Measurements from ENCODE around the gene TOX3. TPM values are rescaled to one million over a fixed set of nuclear protein-coding genes. Genes with fewer than 3 reads are reported as not detected.

The TOX3 gene
- total and polyA plus RNA-seq, 2 of the 8 experiments (the other 6 are each of a cell fraction or from before 2014, with no cell fraction given), result 16.7 to 31.2 TPM

DNA sequence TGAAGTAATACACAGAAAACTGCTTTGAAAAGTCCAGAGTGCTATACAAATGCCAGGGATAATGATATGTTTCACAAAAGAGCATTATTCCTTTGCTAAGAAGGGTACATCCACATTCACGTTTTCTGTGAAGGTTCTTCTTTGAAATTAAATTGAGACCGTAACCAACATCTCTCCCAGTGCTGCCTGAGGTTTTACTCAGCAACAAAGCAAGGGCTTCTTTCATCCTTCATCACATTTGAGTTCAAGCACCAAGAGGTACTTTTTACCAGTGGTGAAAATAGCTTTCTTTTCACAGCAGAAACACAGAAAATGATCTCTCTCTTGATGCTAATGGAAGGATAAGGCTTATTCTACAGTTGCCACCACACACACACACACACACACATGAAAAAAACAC lies 113.3 kb downstream of the TOX3 start (continued):
- TF ChIP-seq, protein P1, sequence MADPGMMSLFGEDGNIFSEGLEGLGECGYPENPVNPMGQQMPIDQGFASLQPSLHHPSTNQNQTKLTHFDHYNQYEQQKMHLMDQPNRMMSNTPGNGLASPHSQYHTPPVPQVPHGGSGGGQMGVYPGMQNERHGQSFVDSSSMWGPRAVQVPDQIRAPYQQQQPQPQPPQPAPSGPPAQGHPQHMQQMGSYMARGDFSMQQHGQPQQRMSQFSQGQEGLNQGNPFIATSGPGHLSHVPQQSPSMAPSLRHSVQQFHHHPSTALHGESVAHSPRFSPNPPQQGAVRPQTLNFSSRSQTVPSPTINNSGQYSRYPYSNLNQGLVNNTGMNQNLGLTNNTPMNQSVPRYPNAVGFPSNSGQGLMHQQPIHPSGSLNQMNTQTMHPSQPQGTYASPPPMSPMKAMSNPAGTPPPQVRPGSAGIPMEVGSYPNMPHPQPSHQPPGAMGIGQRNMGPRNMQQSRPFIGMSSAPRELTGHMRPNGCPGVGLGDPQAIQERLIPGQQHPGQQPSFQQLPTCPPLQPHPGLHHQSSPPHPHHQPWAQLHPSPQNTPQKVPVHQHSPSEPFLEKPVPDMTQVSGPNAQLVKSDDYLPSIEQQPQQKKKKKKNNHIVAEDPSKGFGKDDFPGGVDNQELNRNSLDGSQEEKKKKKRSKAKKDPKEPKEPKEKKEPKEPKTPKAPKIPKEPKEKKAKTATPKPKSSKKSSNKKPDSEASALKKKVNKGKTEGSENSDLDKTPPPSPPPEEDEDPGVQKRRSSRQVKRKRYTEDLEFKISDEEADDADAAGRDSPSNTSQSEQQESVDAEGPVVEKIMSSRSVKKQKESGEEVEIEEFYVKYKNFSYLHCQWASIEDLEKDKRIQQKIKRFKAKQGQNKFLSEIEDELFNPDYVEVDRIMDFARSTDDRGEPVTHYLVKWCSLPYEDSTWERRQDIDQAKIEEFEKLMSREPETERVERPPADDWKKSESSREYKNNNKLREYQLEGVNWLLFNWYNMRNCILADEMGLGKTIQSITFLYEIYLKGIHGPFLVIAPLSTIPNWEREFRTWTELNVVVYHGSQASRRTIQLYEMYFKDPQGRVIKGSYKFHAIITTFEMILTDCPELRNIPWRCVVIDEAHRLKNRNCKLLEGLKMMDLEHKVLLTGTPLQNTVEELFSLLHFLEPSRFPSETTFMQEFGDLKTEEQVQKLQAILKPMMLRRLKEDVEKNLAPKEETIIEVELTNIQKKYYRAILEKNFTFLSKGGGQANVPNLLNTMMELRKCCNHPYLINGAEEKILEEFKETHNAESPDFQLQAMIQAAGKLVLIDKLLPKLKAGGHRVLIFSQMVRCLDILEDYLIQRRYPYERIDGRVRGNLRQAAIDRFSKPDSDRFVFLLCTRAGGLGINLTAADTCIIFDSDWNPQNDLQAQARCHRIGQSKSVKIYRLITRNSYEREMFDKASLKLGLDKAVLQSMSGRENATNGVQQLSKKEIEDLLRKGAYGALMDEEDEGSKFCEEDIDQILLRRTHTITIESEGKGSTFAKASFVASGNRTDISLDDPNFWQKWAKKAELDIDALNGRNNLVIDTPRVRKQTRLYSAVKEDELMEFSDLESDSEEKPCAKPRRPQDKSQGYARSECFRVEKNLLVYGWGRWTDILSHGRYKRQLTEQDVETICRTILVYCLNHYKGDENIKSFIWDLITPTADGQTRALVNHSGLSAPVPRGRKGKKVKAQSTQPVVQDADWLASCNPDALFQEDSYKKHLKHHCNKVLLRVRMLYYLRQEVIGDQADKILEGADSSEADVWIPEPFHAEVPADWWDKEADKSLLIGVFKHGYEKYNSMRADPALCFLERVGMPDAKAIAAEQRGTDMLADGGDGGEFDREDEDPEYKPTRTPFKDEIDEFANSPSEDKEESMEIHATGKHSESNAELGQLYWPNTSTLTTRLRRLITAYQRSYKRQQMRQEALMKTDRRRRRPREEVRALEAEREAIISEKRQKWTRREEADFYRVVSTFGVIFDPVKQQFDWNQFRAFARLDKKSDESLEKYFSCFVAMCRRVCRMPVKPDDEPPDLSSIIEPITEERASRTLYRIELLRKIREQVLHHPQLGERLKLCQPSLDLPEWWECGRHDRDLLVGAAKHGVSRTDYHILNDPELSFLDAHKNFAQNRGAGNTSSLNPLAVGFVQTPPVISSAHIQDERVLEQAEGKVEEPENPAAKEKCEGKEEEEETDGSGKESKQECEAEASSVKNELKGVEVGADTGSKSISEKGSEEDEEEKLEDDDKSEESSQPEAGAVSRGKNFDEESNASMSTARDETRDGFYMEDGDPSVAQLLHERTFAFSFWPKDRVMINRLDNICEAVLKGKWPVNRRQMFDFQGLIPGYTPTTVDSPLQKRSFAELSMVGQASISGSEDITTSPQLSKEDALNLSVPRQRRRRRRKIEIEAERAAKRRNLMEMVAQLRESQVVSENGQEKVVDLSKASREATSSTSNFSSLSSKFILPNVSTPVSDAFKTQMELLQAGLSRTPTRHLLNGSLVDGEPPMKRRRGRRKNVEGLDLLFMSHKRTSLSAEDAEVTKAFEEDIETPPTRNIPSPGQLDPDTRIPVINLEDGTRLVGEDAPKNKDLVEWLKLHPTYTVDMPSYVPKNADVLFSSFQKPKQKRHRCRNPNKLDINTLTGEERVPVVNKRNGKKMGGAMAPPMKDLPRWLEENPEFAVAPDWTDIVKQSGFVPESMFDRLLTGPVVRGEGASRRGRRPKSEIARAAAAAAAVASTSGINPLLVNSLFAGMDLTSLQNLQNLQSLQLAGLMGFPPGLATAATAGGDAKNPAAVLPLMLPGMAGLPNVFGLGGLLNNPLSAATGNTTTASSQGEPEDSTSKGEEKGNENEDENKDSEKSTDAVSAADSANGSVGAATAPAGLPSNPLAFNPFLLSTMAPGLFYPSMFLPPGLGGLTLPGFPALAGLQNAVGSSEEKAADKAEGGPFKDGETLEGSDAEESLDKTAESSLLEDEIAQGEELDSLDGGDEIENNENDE (IDR thresholded peaks at IDR 0.05; ENCODE audit: insufficient replicate concordance, low read length), result no peak
- TF ChIP-seq RFX5 (IDR thresholded peaks at IDR 0.05; ENCODE audit: borderline replicate concordance, low read depth, low read length) (no peak), ZNF274 (IDR thresholded peaks at IDR 0.05; ENCODE audit: borderline replicate concordance, extremely low read depth, low read length) (no peak), JUND (IDR thresholded peaks at IDR 0.05; ENCODE audit: low read length) (no peak)

Data from H1 (cell line).